Measurements from ENCODE around the gene AREG. TPM values are rescaled to one million over a fixed set of nuclear protein-coding genes. Genes with fewer than 3 reads are reported as not detected.
A peak's percentile ranks its signal among the peaks of the same experiment; 100 is the strongest.

The AREG gene
- total RNA-seq, 1 donor from 2014 or later = 4.0 TPM

- H3K9me3 ChIP-seq = no peaks in the 10 kb centered on the region
- no peak overlapping the region for H3K4me3 ChIP-seq
- DNase-seq (ENCODE audit: low spot score in 2 of 2) = no peak
- intact Hi-C loops (cut with DNase I) = no loop called here
- H3K27me3 ChIP-seq = no peaks in the 10 kb centered on the region
- TF ChIP-seq, protein P1, sequence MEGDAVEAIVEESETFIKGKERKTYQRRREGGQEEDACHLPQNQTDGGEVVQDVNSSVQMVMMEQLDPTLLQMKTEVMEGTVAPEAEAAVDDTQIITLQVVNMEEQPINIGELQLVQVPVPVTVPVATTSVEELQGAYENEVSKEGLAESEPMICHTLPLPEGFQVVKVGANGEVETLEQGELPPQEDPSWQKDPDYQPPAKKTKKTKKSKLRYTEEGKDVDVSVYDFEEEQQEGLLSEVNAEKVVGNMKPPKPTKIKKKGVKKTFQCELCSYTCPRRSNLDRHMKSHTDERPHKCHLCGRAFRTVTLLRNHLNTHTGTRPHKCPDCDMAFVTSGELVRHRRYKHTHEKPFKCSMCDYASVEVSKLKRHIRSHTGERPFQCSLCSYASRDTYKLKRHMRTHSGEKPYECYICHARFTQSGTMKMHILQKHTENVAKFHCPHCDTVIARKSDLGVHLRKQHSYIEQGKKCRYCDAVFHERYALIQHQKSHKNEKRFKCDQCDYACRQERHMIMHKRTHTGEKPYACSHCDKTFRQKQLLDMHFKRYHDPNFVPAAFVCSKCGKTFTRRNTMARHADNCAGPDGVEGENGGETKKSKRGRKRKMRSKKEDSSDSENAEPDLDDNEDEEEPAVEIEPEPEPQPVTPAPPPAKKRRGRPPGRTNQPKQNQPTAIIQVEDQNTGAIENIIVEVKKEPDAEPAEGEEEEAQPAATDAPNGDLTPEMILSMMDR (IDR thresholded peaks at IDR 0.05) = no peak
- no peaks in the 10 kb centered on the region for H3K4me1 ChIP-seq
- no peak overlapping the region for H3K27ac ChIP-seq
- H3K36me3 ChIP-seq = no peaks in the 10 kb centered on the region
Measured at GRCh38 chr4:74441744-74442143, 3.2 kb upstream of the AREG start.

- no peaks in the 10 kb centered on the region for H3K4me1 ChIP-seq
- intact Hi-C loops (cut with DNase I) = no loop called here
- no peaks in the 10 kb centered on the region for H3K27me3 ChIP-seq
- no peaks in the 10 kb centered on the region for H3K9me3 ChIP-seq
- no peaks in the 10 kb centered on the region for H3K36me3 ChIP-seq
- H3K27ac ChIP-seq = no peak overlapping the region
- DNase-seq (ENCODE audit: low spot score in 2 of 2) = no peak
- peak overlapping the region in 1 of 2 donors; percentile 17 for H3K4me3 ChIP-seq
- TF ChIP-seq, protein P1 (IDR thresholded peaks at IDR 0.05) = no peak
Measured at GRCh38 chr4:74446193-74446868, 1.4 kb downstream of the AREG start.

DNA sequence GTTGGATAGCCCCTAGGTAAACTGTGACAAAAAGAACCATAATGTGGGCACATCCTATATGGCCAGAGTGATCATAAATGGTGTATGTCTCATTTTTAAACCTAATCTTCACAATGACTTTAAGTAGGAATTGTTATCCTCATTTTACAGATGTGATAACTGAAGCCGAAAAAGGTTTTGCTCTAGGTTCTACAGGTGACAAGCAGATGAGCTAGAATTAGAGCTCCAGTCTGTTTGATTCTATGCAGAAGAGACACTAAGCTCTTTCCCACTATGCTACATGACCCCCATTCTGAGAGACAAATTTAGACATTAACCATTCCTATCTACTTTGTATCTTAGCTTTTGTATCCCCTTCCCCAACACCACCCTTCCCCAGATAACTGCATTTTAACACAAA is 2.0 kb downstream of the AREG start:
- no peaks in the 10 kb centered on the region for H3K27me3 ChIP-seq
- TF ChIP-seq, protein P1 (IDR thresholded peaks at IDR 0.05) = no peak
- no peak overlapping the region for H3K27ac ChIP-seq
- no peak overlapping the region for H3K4me3 ChIP-seq
- no peaks in the 10 kb centered on the region for H3K36me3 ChIP-seq
- intact Hi-C loops (cut with DNase I) = no loop called here
- H3K4me1 ChIP-seq = no peaks in the 10 kb centered on the region
- H3K9me3 ChIP-seq = no peaks in the 10 kb centered on the region
- no peak for DNase-seq (ENCODE audit: low spot score in 2 of 2)

DNA sequence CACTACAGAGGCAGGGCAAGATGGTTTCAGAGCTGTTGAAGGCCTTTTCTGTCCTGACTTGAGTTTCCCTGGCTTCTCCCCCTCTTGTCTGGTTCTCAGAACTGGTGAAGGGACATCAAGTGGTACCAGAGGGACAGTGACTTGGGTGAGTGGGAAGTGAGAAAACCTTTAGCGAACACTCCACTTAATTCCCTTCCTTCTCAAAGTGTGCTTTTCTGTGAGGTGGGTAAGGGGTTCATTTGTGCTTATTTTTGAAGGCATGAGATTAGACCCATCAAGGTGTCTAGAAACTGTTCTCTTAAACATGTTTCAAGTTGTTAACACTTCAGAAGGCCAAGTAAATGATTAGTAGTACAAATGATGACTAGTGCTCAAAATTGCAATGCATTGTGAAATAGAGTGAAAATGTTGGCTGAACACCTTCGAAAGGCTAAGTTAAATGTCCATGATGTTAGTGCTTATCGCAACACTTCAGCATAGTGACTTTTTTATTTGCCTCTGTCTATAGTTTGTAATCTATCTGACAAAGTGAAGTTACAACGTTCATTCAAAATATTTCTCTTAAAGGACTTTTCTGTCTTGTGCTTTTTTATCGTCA is 2.8 kb downstream of the AREG start:
- Histone ChIP-seq H3K4me1 (no peaks in the 10 kb centered on the region), H3K27me3 (no peaks in the 10 kb centered on the region), H3K36me3 (no peaks in the 10 kb centered on the region), H3K9me3 (no peaks in the 10 kb centered on the region), H3K4me3 (no peak overlapping the region), H3K27ac (no peak overlapping the region)
- DNase-seq (ENCODE audit: low spot score in 2 of 2) = no peak
- intact Hi-C loops (cut with DNase I) = no loop called here
- TF ChIP-seq, protein P1 (IDR thresholded peaks at IDR 0.05) = no peak

GRCh38 chr4:74449571-74450297 is 4.8 kb downstream of the AREG start:
- Histone ChIP-seq H3K27ac (no peak overlapping the region), H3K4me1 (no peaks in the 10 kb centered on the region), H3K36me3 (no peaks in the 10 kb centered on the region), H3K9me3 (no peaks in the 10 kb centered on the region), H3K27me3 (no peaks in the 10 kb centered on the region), H3K4me3 (no peak overlapping the region)
- TF ChIP-seq, protein P1 (IDR thresholded peaks at IDR 0.05) = no peak
- intact Hi-C loops (cut with DNase I) = no loop called here
- DNase-seq (ENCODE audit: low spot score in 2 of 2) = no peak
